Esophagus squamous epithelium (tissue), 5 donors: ENCODE results near the gene SNAI1. TPM values are rescaled to one million over a fixed set of nuclear protein-coding genes. Genes with fewer than 3 reads are reported as not detected.
"Not testable (repeated sequence)": the region's sequence is repeated elsewhere in the genome, so short reads cannot be mapped to it uniquely, and the experiment has no call there.

Source experiments
- DNase-seq: peaks from one replicate; lab custom pipeline; 2025; lab: John Stamatoyannopoulos, UW
- H3K27ac ChIP-seq, 4 donors: fragments of 200-600 bp; sonication (generic); one replicate each; pipeline ENCODE4 v1.5.1; 2016 to 2019; ENCODE audit warnings: mild to moderate bottlenecking in 1 of 4
- H3K27me3 ChIP-seq, 4 donors: fragments of 200-600 bp; sonication (generic); 1 replicate in 3 of 4; 2 replicates in 1 of 4; pipeline versions ENCODE4 v1.5.1 to v1.6.0; 2017 to 2021; ENCODE audit warnings: antibody characterized with exemption in 1 of 4
- H3K36me3 ChIP-seq, 3 donors: fragments of 200-600 bp; sonication (generic); one replicate each; pipeline ENCODE4 v1.5.1; 2016 to 2019
- H3K4me1 ChIP-seq, 3 donors: fragments of 200-600 bp; sonication (generic); one replicate each; pipeline ENCODE4 v1.5.1; 2017 to 2019
- H3K4me3 ChIP-seq, 4 donors: fragments of 200-600 bp; sonication (generic); 1 replicate in 3 of 4; 2 replicates in 1 of 4; pipeline ENCODE4 v1.5.1; 2016 to 2019; ENCODE audit warnings: mild to moderate bottlenecking in 2 of 4, moderate library complexity in 1 of 4
- H3K9me3 ChIP-seq, 3 donors: fragments of 200-600 bp; sonication (generic); one replicate each; pipeline ENCODE4 v1.5.1; 2016 to 2019
- CTCF ChIP-seq, 6 experiments: fragments of 450-650 bp in 4 of 6; fragments of 200-600 bp in 2 of 6; sonication (generic) in 2 of 6; IDR thresholded peaks; one replicate each; pipeline ENCODE4 v1.5.1; 2016 to 2019; ENCODE audit warnings: antibody characterized with exemption in 6 of 6, mild to moderate bottlenecking in 4 of 6, moderate library complexity in 4 of 6
- POLR2A ChIP-seq, 4 donors: fragments of 450-650 bp; IDR thresholded peaks; one replicate each; pipeline ENCODE4 v1.6.1; 2017; ENCODE audit warnings: antibody characterized with exemption in 4 of 4, mild to moderate bottlenecking in 4 of 4, moderate library complexity in 3 of 4
- WGBS, 2 donors: methylation state at CpG; one replicate each; pipeline ENCODE4 v1.1.5; 2018; 5-methylcytosine and 5-hydroxymethylcytosine counted together
- intact Hi-C: fragments of 100-400 bp; cut with DNase I; formaldehyde crosslinking; loops from one replicate; pipeline ENCODE4 v1.15.0; 2022
- total RNA-seq, 4 donors: library from RNA; depleted of rRNA; stranded (reverse); fragments of >200 nt; gene quantifications; one replicate each; pipeline ENCODE4 v1.1.0, GENCODE V29; 2016
- donor health status: DM: yes; HTN: yes; CAD: no.

The SNAI1 gene
- total RNA-seq, 4 donors from 2014 or later: 0.44 to 1.3 (median 0.75) TPM; not detected in 1

GRCh38 chr20:49945701-49946477 lies 36.9 kb upstream of the SNAI1 start:
- no peak for TF ChIP-seq POLR2A (IDR thresholded peaks at IDR 0.05)
- no peak for TF ChIP-seq CTCF (IDR thresholded peaks at IDR 0.05)
- no peak overlapping the region for H3K4me3 ChIP-seq
- peaks cover 21 to 97% (median 51%) of the 10 kb centered on the region in 3 donors for H3K36me3 ChIP-seq
- no peaks in the 10 kb centered on the region for H3K27me3 ChIP-seq
- WGBS, 2 donors: 91 to 94% methylated on average over 9 to 10 of the region's 10 CpGs
- no peaks in the 10 kb centered on the region for H3K9me3 ChIP-seq
- intact Hi-C loops: no loop called here
- H3K27ac ChIP-seq: no peak overlapping the region
- peaks cover 0 to 32% (median 7%) of the 10 kb centered on the region in 3 donors for H3K4me1 ChIP-seq
- DNase-seq: no peak

- Histone ChIP-seq H3K4me1 (peaks cover 0 to 22% (median 11%) of the 10 kb centered on the region in 3 donors), H3K27me3 (no peaks in the 10 kb centered on the region), H3K4me3 (no peak overlapping the region), H3K27ac (no peak overlapping the region), H3K9me3 (no peaks in the 10 kb centered on the region), H3K36me3 (peaks cover 27 to 97% (median 71%) of the 10 kb centered on the region in 3 donors)
- TF ChIP-seq CTCF (IDR thresholded peaks at IDR 0.05) (no peak), POLR2A (IDR thresholded peaks at IDR 0.05) (no peak)
- WGBS, 2 donors: 88 to 89% methylated on average over 1 to 3 of the region's 3 CpGs
- intact Hi-C loops: no loop called here
- DNase-seq: no peak
Measured at GRCh38 chr20:49948178-49948577, 34.6 kb upstream of the SNAI1 start.

GRCh38 chr20:49948809-49949507 lies 33.8 kb upstream of the SNAI1 start:
- WGBS, 2 donors: 84 to 85% methylated on average over 2 to 7 of the region's 11 CpGs
- intact Hi-C loops: no loop called here
- no peak for DNase-seq
- peaks cover 0 to 17% (median 11%) of the 10 kb centered on the region in 3 donors for H3K4me1 ChIP-seq
- H3K9me3 ChIP-seq: no peaks in the 10 kb centered on the region
- no peak overlapping the region for H3K27ac ChIP-seq
- H3K27me3 ChIP-seq: no peaks in the 10 kb centered on the region
- H3K36me3 ChIP-seq: peaks cover 27 to 99% (median 78%) of the 10 kb centered on the region in 3 donors
- TF ChIP-seq POLR2A (IDR thresholded peaks at IDR 0.05) (no peak), CTCF (IDR thresholded peaks at IDR 0.05) (no peak)
- no peak overlapping the region for H3K4me3 ChIP-seq

- TF ChIP-seq POLR2A (IDR thresholded peaks at IDR 0.05): no peak
- no peak for TF ChIP-seq CTCF (IDR thresholded peaks at IDR 0.05)
- H3K27me3 ChIP-seq: no peaks in the 10 kb centered on the region
- no peak overlapping the region for H3K27ac ChIP-seq
- DNase-seq: no peak
- H3K9me3 ChIP-seq: no peaks in the 10 kb centered on the region
- H3K36me3 ChIP-seq: peaks cover 35 to 99% (median 67%) of the 10 kb centered on the region in 3 donors
- peaks cover 0 to 10% (median 8%) of the 10 kb centered on the region in 3 donors for H3K4me1 ChIP-seq
- 52 to 75% methylated on average over 4 of the region's 4 CpGs for WGBS, 2 donors
- H3K4me3 ChIP-seq: no peak overlapping the region
- intact Hi-C loops: no loop called here
Measured at GRCh38 chr20:49951151-49951550, 31.6 kb upstream of the SNAI1 start.

GRCh38 chr20:49955167-49955566 lies 27.6 kb upstream of the SNAI1 start:
- TF ChIP-seq CTCF (IDR thresholded peaks at IDR 0.05) (no peak), POLR2A (IDR thresholded peaks at IDR 0.05) (no peak)
- intact Hi-C loops: no loop called here
- Histone ChIP-seq H3K27ac (no peak overlapping the region), H3K27me3 (no peaks in the 10 kb centered on the region), H3K4me3 (no peak overlapping the region), H3K4me1 (peaks cover 0 to 10% (median 8%) of the 10 kb centered on the region in 3 donors), H3K9me3 (no peaks in the 10 kb centered on the region), H3K36me3 (peaks cover 18 to 79% (median 41%) of the 10 kb centered on the region in 3 donors)
- 90 to 93% methylated on average over 3 of the region's 3 CpGs for WGBS, 2 donors
- no peak for DNase-seq

- intact Hi-C loops, H3K4me3 ChIP-seq, H3K27ac ChIP-seq, H3K4me1 ChIP-seq, DNase-seq, H3K27me3 ChIP-seq, H3K9me3 ChIP-seq: not testable (repeated sequence)
- H3K36me3 ChIP-seq: peaks cover 13 to 72% (median 34%) of the 10 kb centered on the region in 3 donors
- WGBS, 2 donors: 91 to 94% methylated on average over 8 to 12 of the region's 12 CpGs
Measured at GRCh38 chr20:49955830-49956396, 26.9 kb upstream of the SNAI1 start.
